ENCODE measurements around the gene KIF26A. TPM values are rescaled to one million over a fixed set of nuclear protein-coding genes. Genes with fewer than 3 reads are reported as not detected.

KIF26A gene
- total RNA-seq, 6 donors from 2014 or later: 1.8 to 7.3 (median 3.5) TPM

DNA sequence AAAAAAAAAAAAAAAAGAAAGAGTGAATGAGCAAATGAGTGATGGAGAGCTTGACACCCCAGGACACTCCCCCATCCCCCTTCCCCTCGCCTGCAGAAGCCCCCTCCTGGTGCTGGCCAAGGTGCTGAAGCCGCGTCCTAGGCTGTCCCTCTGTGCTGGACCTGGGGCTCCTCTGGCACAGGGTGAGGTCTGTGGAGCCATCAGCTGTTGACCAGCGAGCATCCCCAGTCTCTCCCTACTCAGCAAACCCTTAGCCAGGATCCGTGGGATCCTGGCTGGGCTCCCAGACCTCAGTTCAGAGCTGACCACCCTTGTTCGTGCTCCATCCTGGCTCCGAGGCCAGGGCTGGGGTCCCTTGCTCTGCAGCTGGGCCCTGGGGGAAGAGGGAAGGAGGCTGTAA is 5.4 kb upstream of the KIF26A start:
- TF ChIP-seq CTCF (IDR thresholded peaks at IDR 0.05): no peak
- no peak for TF ChIP-seq EP300 (IDR thresholded peaks at IDR 0.05)
- TF ChIP-seq POLR2A (IDR thresholded peaks at IDR 0.05): no peak
- TF ChIP-seq POLR2AphosphoS5 (IDR thresholded peaks at IDR 0.05): no peak
- 20 to 32% methylated on average over 5 to 7 of the region's 7 CpGs for WGBS, 2 donors
- Histone ChIP-seq H3K27me3 (peaks cover 0 to 29% (median 17%) of the 10 kb centered on the region in 4 donors), H3K9me3 (peaks cover 4 to 16% (median 9%) of the 10 kb centered on the region in 4 donors), H3K4me3 (no peak overlapping the region), H3K4me1 (peaks cover 23 to 29% (median 27%) of the 10 kb centered on the region in 4 donors), H3K27ac (no peak overlapping the region), H3K36me3 (no peaks in the 10 kb centered on the region)
- ATAC-seq (ENCODE audit: low FRiP score in 2 of 2) (no peak), DNase-seq (peak in 1 of 2 donors; percentile 24)

- Histone ChIP-seq H3K27ac (no peak overlapping the region), H3K4me1 (peaks cover 26 to 34% (median 31%) of the 10 kb centered on the region in 4 donors), H3K9me3 (peaks cover 4 to 16% (median 9%) of the 10 kb centered on the region in 4 donors), H3K27me3 (peaks cover 0 to 34% (median 20%) of the 10 kb centered on the region in 4 donors), H3K36me3 (no peaks in the 10 kb centered on the region), H3K4me3 (no peak overlapping the region)
- ATAC-seq (ENCODE audit: low FRiP score in 2 of 2) (no peak), DNase-seq (peak in 1 of 2 donors; percentile 25)
- 72 to 80% methylated on average over 6 to 8 of the region's 9 CpGs for WGBS, 2 donors
- TF ChIP-seq EP300 (IDR thresholded peaks at IDR 0.05): no peak
- no peak for TF ChIP-seq CTCF (IDR thresholded peaks at IDR 0.05)
- no peak for TF ChIP-seq POLR2A (IDR thresholded peaks at IDR 0.05)
- no peak for TF ChIP-seq POLR2AphosphoS5 (IDR thresholded peaks at IDR 0.05)
Measured at GRCh38 chr14:104133496-104133895, 4.9 kb upstream of the KIF26A start.

GRCh38 chr14:104134061-104134965 is 4.1 kb upstream of the KIF26A start:
- Histone ChIP-seq H3K9me3 (peaks cover 3 to 11% (median 9%) of the 10 kb centered on the region in 4 donors), H3K27ac (no peak overlapping the region), H3K4me1 (peaks cover 29 to 42% (median 37%) of the 10 kb centered on the region in 4 donors), H3K27me3 (peaks cover 0 to 43% (median 23%) of the 10 kb centered on the region in 4 donors), H3K4me3 (no peak overlapping the region), H3K36me3 (no peaks in the 10 kb centered on the region)
- TF ChIP-seq EP300 (IDR thresholded peaks at IDR 0.05): no peak
- no peak for TF ChIP-seq POLR2A (IDR thresholded peaks at IDR 0.05)
- no peak for TF ChIP-seq POLR2AphosphoS5 (IDR thresholded peaks at IDR 0.05)
- TF ChIP-seq CTCF (IDR thresholded peaks at IDR 0.05): no peak
- DNase-seq (peak in 1 of 2 donors; percentile 47), ATAC-seq (ENCODE audit: low FRiP score in 2 of 2) (no peak)
- 55 to 56% methylated on average over 30 to 31 of the region's 31 CpGs for WGBS, 2 donors

DNA sequence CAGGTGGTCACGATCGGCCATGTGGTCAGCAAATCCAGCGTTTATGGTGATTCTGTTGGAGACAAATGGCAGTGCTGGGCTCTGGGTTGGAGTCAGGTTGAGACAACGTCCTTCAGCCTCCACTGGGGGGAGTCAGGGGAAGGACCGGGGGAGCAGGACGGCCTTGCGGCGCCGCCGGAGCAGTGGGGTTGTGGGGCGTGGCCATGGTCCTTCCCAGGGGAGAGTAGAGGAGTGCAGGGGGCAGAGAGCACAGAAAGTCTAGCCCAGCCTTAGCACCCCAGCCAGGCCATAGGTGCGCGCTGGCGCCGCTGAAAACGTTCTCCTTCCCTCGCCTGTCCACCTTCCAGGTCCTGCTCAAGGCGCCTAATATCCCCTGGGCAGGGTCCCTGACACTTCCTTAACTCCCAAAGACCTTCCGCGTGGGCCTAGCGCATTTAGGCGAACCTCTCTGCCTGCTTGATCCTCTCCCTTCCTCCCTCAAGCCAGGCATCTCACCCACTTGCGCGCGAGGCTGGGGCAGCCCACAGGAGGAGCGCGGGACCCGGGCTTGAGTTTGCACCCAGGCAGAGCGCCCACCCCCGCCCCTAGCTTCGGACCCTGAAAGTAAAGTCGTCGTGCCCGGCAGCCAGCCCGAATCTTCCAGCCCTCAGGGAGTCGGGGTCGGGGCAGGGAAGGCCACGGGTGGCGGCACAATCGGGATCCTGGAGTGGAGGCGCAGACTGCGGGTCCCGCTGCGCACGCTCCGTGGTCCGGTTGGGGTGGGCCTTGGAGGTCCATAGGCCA is 3.1 kb upstream of the KIF26A start:
- Histone ChIP-seq H3K9me3 (peaks cover 0 to 1% (median 0%) of the 10 kb centered on the region in 4 donors), H3K27me3 (peaks cover 0 to 47% (median 23%) of the 10 kb centered on the region in 4 donors), H3K36me3 (no peaks in the 10 kb centered on the region), H3K27ac (no peak overlapping the region), H3K4me1 (peaks cover 34 to 52% (median 44%) of the 10 kb centered on the region in 4 donors), H3K4me3 (peak overlapping the region in 1 of 4 donors; percentile 15)
- TF ChIP-seq POLR2A (IDR thresholded peaks at IDR 0.05) (no peak), CTCF (IDR thresholded peaks at IDR 0.05) (no peak), EP300 (IDR thresholded peaks at IDR 0.05) (no peak)
- DNase-seq (peak in 1 of 2 donors; percentile 74), ATAC-seq (ENCODE audit: low FRiP score in 2 of 2) (no peak)
- 2 to 6% methylated on average over 10 to 41 of the region's 47 CpGs for WGBS, 2 donors
